Panc1 (cell line): ENCODE results near the gene E2F2.

Experiments
- CTCF ChIP-seq: fragments of 450-650 bp; IDR thresholded peaks from 2 replicates; pipeline ENCODE4 v1.5.1; 2017; ENCODE audit warnings: mild to moderate bottlenecking
- REST ChIP-seq, 2 experiments: IDR thresholded peaks; 2 replicates each; pipeline ENCODE4 v1.6.1; 2011 to 2012; ENCODE audit warnings: low read depth in 2 of 2, control low read depth in 1 of 2, low read length in 1 of 2, mild to moderate bottlenecking in 1 of 2, moderate library complexity in 1 of 2; ENCODE audit not compliant: insufficient read depth in 1 of 2
- SIN3A ChIP-seq: IDR thresholded peaks from 2 replicates; pipeline ENCODE4 v1.6.1; 2012; ENCODE audit warnings: low read depth, mild to moderate bottlenecking, low read length, moderate library complexity, borderline replicate concordance; ENCODE audit not compliant: insufficient read depth

GRCh38 chr1:23555270-23555985, 24.4 kb upstream of the E2F2 start:
- TF ChIP-seq CTCF (peak; percentile 50; the same call in 1 of the 2 replicates), REST (IDR thresholded peaks at IDR 0.05; ENCODE audit: insufficient read depth in 1 of 2, low read depth in 2 of 2, low read length in 1 of 2) (no peak), SIN3A (0 out of 2 replicates have a peak, but pooled peaks have one; percentile 18)
